SU-DHL-6 (cell line): ENCODE data around the gene IGSF21.

Experiments used
- CTCF ChIP-seq: fragments of 200-600 bp; sonication (generic); IDR thresholded peaks from one replicate; pipeline ENCODE4 v1.5.1; 2017; ENCODE audit warnings: antibody characterized with exemption, mild to moderate bottlenecking, low read length, moderate library complexity; ENCODE audit not compliant: insufficient read depth, poor library complexity, severe bottlenecking
- EZH2phosphoT487 ChIP-seq: fragments of 200-600 bp; sonication (generic), shearing (Covaris generic); conservative IDR thresholded peaks from 2 replicates; pipeline ENCODE4 v1.6.1; 2018; ENCODE audit warnings: mild to moderate bottlenecking, antibody characterized with exemption, low read length, moderate library complexity, mixed read lengths

- TF ChIP-seq CTCF = no peak
- no peak for TF ChIP-seq EZH2phosphoT487
Measured at GRCh38 chr1:18085387-18086074, 22.1 kb upstream of the IGSF21 start.
